GM21717 (cell line): Measurements from ENCODE around the gene ATP6V0A4.
"Not testable (repeated sequence)": the region's sequence is repeated elsewhere in the genome, so short reads cannot be mapped to it uniquely, and the experiment has no call there.

Experiments
- ATAC-seq: cut with Tn5 transposase; IDR thresholded peaks from one replicate; pipeline ENCODE4 v1.9.1; 2021; ENCODE audit warnings: mild to moderate bottlenecking, moderate library complexity; ENCODE audit not compliant: unreplicated experiment

The ATP6V0A4 gene

DNA sequence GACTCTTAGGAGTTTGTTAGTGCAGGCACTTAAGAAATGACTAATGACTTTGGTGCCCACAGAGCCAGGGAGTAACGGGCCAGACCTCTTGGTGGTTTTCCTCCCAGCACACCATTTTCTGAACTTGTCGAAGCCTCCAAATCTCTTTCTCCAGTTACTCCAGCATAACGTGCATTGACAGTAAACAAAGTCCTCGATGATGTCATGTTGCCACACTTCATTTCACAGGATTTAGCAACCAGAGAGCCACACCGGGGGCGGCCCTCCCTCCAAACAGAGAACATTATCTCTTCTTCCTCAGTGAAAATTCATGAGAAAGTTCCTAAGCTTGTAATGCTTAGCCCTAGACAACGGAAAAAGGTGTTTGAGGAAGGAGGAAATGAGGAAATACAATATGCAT, 92.8 kb downstream of the ATP6V0A4 start:
- ATAC-seq, result no peak

GRCh38 chr7:138701537-138701923, 96.5 kb downstream of the ATP6V0A4 start:
- ATAC-seq, result no peak

GRCh38 chr7:138700857-138701536, 97.0 kb downstream of the ATP6V0A4 start, which contains the start of gene SVOPL:
Gene SVOPL, minus strand, starts transcription at chr7:138701362. Its CDS starts 22,317 bp downstream, at chr7:138679045.
- no peak for ATAC-seq

DNA sequence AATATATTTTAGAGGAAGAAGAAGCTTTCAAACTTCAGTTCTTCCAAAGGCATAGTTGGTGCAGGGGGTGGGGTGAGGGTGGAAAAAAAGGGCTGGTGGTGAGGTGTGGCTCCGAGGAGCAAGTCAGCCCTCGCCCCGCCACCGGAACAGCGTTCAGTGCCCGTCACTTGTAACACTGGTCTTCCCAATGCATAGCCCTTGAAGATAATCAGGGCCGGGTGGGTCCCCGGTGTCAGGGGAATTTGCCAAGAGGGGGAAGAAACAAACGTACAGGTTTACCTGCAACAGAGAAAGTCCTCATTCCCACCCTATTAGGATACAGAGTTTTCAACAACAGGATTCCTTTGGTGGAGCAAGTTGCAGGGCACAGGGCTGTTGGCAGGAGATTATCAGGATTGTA, 98.3 kb downstream of the ATP6V0A4 start:
- ATAC-seq, result no peak

- ATAC-seq, result no peak
These were observed 99.7 kb downstream of the ATP6V0A4 start for GRCh38 chr7:138698281-138698680.

- ATAC-seq, result no peak
These were observed 100.3 kb downstream of the ATP6V0A4 start for GRCh38 chr7:138697535-138698182.

- not testable (repeated sequence) for ATAC-seq
These were observed 102.2 kb downstream of the ATP6V0A4 start for GRCh38 chr7:138695776-138696175.

- ATAC-seq, result no peak
These were observed 102.9 kb downstream of the ATP6V0A4 start for GRCh38 chr7:138695106-138695505.

DNA sequence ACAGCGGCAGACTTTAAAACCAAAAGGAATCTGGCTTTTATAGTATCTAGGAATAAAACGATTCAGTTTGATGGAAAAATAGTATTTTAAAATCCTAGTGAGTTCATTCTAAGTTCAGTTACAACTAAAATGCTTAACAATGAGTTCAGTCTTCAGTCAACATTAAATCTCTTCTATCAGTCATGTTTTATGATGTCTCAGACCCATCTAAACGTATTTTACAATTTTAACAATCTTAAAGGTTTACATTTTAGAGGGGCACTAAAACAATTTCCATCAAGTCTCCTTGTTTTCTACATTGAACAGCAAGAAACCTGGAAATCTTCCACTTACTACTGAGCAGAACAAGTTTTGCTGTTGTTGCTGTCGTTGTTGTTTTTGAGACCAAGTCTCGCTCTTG, 106.8 kb downstream of the ATP6V0A4 start:
- no peak for ATAC-seq

DNA sequence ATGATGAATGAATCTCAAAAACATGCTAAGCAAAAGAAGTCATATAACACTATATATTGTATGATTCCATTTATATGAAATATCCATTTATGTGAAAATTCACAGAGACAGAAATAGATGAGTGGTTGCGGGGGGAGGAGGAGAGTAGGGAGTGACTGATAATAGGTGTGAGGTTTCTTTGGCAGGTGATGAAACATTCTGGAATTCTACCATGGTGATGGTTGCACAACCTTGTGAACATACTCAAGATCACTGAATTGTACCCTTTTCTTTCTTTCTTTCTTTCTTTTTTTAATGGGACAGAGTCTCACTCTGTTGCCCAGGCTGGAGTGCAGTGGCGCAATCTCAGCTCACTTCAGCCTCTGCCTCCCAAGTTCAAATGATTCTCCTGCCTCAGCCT, 107.5 kb downstream of the ATP6V0A4 start:
- ATAC-seq, result no peak

DNA sequence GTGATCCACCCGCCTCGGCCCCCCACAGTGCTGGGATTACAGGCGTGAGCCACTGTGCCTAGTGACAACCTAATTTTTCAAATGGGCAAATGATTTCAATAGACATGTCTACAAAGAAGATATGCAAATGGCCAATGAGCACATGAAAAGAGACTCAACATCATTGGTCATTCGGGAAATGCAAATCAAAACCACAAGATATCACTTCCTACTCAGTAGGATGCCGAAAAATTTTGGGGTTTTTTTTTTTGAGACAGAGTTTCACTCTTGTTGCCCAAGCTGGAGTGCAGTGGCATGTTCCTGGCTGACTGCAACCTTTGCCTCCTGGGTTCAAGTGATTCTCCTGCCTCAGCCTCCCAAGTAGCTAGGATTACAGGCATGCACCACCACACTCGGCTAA, 110.0 kb downstream of the ATP6V0A4 start:
- ATAC-seq, result not testable (repeated sequence)

DNA sequence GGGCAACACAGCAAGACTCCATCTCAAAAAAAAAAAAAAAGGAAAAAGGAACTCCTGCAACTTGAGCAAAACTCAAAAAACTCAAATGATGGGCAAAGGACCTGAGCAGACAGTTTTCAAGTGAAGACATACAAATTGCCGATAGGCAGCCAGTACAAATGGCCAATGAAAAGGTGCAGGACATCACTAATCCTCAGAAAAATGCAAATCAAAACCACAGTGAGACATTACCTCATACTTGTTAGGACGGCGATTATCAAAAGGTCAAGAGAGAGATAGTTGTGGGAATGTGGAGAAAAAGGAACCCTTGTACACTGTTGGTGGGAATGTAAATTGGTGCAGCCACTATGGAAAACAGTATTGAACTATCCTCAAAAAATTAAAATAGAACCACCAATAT, 113.7 kb downstream of the ATP6V0A4 start:
- ATAC-seq, result no peak

- ATAC-seq, result no peak
These were observed 118.2 kb downstream of the ATP6V0A4 start for GRCh38 chr7:138679793-138680192.

- no peak for ATAC-seq
These were observed 127.4 kb downstream of the ATP6V0A4 start for GRCh38 chr7:138670594-138670993.

DNA sequence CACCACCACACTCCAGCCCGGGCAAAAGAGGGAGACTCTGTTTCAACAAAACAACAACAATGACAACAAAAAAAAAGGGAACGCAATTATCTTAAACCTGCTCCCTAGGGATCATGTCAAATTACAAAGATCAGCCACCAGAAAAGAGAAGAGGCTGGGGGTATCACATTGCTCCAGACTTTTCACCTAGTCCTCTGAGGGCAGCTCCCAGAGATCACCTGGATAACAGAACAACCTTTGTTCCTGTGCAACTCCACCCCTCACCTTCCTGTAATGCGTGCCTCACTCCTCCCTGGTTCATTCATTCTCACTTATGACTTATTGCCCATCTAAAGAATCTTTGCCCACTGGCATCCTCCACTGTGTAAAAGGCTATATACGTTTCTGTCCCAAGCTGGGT, 128.6 kb downstream of the ATP6V0A4 start:
- ATAC-seq, result no peak

- no peak for ATAC-seq
These were observed 129.1 kb downstream of the ATP6V0A4 start for GRCh38 chr7:138668946-138669345.

- ATAC-seq, result no peak
These were observed 129.8 kb downstream of the ATP6V0A4 start for GRCh38 chr7:138668229-138668596.

GRCh38 chr7:138667535-138668228, 130.3 kb downstream of the ATP6V0A4 start:
- no peak for ATAC-seq

DNA sequence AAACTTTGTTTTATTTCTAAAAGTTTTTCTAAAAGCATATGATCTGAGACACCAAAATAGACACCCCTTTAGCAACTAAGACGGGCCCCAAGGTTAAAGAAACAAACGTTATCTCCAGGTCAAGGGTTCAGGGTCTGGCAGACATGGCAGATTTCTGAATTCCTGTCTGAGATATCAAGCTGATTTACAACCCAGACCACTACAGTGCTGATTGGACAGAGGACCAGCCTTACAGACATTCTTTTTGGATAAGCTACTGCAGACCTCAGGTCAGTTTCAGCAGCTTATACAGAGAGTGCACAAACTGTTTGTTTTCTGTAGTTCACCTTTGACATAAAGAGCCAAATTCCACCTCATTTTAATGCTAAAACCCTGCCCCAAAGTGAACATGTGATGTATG, 131.6 kb downstream of the ATP6V0A4 start:
- ATAC-seq, result no peak

DNA sequence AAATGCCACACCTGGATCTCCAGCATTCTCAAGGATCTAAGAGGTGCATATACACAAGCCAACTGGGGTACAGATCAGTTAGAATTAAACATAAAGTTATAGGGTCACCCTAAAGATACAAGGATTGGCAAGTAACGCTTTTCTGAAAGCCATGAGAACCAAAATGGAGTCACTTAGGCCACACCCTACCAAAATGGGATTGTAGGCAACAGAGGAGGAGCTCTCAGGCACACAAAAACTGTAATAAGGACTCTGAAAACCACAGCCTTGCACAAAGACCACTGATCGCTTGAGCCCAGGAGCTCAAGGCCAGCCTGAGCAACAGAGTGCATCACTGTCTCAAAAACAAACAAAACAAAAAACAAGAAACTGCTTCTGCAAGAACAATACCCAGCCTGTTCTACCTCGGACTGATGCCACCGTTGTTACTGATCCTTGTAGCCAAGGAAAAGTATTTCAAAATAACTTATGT, 132.3 kb downstream of the ATP6V0A4 start:
- no peak for ATAC-seq

GRCh38 chr7:138665249-138665648, 132.7 kb downstream of the ATP6V0A4 start:
- ATAC-seq, result no peak
